Measurements from ENCODE around the gene PPTC7.

The PPTC7 gene

DNA sequence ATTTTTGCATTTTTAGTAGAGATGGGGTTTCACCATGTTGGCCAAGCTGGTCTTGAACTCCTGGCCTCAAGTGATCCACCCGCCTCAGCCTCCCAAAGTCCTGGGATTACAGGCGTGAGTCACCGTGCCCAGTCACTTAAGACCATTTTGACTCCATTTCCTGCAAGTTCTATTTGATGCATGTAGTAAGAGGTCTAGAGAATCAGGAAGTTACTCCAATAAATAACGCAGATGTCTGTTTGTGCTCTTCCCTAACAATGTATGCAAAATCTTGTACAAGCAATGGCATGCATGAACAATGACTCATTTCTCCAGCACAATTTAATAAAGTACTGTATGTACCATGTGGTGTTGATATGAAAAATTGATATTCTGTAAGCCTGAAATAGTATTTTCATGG is 37.9 kb downstream of the PPTC7 start:
- peak; percentile 83 for ATAC-seq
- peak; percentile 35; the same call in 1 of the 2 replicates for TF ChIP-seq TOX (CRISPR knock-in tag; IDR thresholded peaks at IDR 0.05; ENCODE audit: borderline replicate concordance)
- TF ChIP-seq ISL1 (CRISPR knock-in tag; IDR thresholded peaks at IDR 0.05), result peak; percentile 60

DNA sequence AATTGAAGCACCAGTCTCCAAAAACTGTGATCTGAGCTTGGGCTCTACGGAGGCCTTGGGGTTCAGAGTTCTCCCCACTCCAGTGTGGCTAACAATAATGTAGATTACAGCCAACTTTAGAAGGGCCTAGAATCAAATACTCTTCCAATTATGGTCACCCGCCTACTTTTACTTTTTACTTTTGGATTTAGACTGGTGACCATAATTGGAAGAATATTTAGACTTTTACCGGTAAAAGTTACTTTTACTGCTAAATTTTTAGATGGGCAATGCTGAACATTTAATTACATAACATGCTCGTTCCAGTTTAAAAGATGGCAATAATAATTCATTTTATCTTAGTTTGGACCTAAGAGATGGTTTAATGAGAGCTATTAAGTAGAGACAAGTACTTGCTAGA is 39.2 kb downstream of the PPTC7 start:
- no peak for TF ChIP-seq RARB (CRISPR knock-in tag; IDR thresholded peaks at IDR 0.05)
- TF ChIP-seq, protein P1, sequence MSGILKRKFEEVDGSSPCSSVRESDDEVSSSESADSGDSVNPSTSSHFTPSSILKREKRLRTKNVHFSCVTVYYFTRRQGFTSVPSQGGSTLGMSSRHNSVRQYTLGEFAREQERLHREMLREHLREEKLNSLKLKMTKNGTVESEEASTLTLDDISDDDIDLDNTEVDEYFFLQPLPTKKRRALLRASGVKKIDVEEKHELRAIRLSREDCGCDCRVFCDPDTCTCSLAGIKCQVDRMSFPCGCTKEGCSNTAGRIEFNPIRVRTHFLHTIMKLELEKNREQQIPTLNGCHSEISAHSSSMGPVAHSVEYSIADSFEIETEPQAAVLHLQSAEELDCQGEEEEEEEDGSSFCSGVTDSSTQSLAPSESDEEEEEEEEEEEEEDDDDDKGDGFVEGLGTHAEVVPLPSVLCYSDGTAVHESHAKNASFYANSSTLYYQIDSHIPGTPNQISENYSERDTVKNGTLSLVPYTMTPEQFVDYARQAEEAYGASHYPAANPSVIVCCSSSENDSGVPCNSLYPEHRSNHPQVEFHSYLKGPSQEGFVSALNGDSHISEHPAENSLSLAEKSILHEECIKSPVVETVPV (CRISPR knock-in tag; IDR thresholded peaks at IDR 0.05), result no peak
- TF ChIP-seq ZFP3 (CRISPR knock-in tag; IDR thresholded peaks at IDR 0.05), result no peak
- no peak for TF ChIP-seq CSDC2 (CRISPR knock-in tag; IDR thresholded peaks at IDR 0.05)
- no peak for TF ChIP-seq ZFP30 (CRISPR knock-in tag; IDR thresholded peaks at IDR 0.05)
- no peak for TF ChIP-seq OSR1 (CRISPR knock-in tag; IDR thresholded peaks at IDR 0.05)
- TF ChIP-seq, protein P2, sequence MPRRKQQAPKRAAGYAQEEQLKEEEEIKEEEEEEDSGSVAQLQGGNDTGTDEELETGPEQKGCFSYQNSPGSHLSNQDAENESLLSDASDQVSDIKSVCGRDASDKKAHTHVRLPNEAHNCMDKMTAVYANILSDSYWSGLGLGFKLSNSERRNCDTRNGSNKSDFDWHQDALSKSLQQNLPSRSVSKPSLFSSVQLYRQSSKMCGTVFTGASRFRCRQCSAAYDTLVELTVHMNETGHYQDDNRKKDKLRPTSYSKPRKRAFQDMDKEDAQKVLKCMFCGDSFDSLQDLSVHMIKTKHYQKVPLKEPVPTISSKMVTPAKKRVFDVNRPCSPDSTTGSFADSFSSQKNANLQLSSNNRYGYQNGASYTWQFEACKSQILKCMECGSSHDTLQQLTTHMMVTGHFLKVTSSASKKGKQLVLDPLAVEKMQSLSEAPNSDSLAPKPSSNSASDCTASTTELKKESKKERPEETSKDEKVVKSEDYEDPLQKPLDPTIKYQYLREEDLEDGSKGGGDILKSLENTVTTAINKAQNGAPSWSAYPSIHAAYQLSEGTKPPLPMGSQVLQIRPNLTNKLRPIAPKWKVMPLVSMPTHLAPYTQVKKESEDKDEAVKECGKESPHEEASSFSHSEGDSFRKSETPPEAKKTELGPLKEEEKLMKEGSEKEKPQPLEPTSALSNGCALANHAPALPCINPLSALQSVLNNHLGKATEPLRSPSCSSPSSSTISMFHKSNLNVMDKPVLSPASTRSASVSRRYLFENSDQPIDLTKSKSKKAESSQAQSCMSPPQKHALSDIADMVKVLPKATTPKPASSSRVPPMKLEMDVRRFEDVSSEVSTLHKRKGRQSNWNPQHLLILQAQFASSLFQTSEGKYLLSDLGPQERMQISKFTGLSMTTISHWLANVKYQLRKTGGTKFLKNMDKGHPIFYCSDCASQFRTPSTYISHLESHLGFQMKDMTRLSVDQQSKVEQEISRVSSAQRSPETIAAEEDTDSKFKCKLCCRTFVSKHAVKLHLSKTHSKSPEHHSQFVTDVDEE (CRISPR knock-in tag; IDR thresholded peaks at IDR 0.05), result no peak
- no peak for TF ChIP-seq BACH2 (CRISPR knock-in tag; IDR thresholded peaks at IDR 0.05; ENCODE audit: borderline replicate concordance)
- TF ChIP-seq TOX (CRISPR knock-in tag; IDR thresholded peaks at IDR 0.05; ENCODE audit: borderline replicate concordance), result no peak
- no peak for TF ChIP-seq GLIS3 (CRISPR knock-in tag; IDR thresholded peaks at IDR 0.05)
- no peak for TF ChIP-seq ZNF8 (CRISPR knock-in tag; IDR thresholded peaks at IDR 0.05)
- TF ChIP-seq, protein P3, sequence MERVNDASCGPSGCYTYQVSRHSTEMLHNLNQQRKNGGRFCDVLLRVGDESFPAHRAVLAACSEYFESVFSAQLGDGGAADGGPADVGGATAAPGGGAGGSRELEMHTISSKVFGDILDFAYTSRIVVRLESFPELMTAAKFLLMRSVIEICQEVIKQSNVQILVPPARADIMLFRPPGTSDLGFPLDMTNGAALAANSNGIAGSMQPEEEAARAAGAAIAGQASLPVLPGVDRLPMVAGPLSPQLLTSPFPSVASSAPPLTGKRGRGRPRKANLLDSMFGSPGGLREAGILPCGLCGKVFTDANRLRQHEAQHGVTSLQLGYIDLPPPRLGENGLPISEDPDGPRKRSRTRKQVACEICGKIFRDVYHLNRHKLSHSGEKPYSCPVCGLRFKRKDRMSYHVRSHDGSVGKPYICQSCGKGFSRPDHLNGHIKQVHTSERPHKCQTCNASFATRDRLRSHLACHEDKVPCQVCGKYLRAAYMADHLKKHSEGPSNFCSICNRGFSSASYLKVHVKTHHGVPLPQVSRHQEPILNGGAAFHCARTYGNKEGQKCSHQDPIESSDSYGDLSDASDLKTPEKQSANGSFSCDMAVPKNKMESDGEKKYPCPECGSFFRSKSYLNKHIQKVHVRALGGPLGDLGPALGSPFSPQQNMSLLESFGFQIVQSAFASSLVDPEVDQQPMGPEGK (CRISPR knock-in tag; IDR thresholded peaks at IDR 0.05; ENCODE audit: borderline replicate concordance), result no peak
- TF ChIP-seq, protein P4, sequence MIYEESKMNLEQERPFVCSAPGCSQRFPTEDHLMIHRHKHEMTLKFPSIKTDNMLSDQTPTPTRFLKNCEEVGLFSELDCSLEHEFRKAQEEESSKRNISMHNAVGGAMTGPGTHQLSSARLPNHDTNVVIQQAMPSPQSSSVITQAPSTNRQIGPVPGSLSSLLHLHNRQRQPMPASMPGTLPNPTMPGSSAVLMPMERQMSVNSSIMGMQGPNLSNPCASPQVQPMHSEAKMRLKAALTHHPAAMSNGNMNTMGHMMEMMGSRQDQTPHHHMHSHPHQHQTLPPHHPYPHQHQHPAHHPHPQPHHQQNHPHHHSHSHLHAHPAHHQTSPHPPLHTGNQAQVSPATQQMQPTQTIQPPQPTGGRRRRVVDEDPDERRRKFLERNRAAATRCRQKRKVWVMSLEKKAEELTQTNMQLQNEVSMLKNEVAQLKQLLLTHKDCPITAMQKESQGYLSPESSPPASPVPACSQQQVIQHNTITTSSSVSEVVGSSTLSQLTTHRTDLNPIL (CRISPR knock-in tag; IDR thresholded peaks at IDR 0.05; ENCODE audit: low read depth), result no peak
- ATAC-seq, result no peak

DNA sequence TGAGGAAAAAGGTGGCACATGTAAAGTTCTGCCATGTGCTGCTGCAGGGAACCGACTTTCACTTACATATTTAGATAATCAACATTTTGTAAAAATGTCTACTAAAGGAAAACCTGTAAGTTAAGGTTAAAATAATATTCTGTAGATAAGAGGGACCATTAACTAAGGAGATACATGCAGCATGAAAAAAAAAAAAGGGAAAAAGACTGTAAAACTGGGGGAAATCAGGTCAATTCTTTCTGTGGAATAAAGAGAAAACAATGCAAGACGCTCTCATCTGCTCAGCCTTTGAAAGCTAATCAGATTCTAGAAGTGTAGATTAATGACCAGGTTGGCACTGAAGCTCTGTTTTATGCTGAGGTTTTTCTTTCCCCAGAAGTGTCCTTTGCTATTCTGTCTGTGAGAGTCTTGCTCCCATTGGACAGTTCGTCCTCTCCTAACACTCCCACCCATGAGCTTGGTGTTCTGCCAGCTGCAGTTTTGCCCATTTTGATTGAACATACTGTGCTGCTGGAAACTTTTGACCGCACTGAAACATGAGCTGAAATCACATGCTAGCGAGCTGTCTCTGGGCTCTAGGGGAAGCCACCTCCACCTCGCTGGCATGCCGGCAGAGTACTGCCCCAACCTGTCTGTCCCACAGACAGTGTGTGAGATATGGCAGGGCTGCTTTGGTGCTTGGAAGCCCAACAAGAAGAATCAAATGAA is 39.7 kb downstream of the PPTC7 start:
- ATAC-seq, result peak; percentile 11
- no peak for TF ChIP-seq TOX (CRISPR knock-in tag; IDR thresholded peaks at IDR 0.05; ENCODE audit: borderline replicate concordance)
- TF ChIP-seq ARNTL (CRISPR knock-in tag; IDR thresholded peaks at IDR 0.05; ENCODE audit: borderline replicate concordance, low read depth), result no peak
- no peak for TF ChIP-seq CSDC2 (CRISPR knock-in tag; IDR thresholded peaks at IDR 0.05)
- TF ChIP-seq PPARA (CRISPR knock-in tag; IDR thresholded peaks at IDR 0.05; ENCODE audit: borderline replicate concordance), result no peak
- no peak for TF ChIP-seq ISL1 (CRISPR knock-in tag; IDR thresholded peaks at IDR 0.05)
- TF ChIP-seq, protein P4 (CRISPR knock-in tag; IDR thresholded peaks at IDR 0.05; ENCODE audit: low read depth), result no peak
- no peak for TF ChIP-seq ZNF70 (CRISPR knock-in tag; IDR thresholded peaks at IDR 0.05)

DNA sequence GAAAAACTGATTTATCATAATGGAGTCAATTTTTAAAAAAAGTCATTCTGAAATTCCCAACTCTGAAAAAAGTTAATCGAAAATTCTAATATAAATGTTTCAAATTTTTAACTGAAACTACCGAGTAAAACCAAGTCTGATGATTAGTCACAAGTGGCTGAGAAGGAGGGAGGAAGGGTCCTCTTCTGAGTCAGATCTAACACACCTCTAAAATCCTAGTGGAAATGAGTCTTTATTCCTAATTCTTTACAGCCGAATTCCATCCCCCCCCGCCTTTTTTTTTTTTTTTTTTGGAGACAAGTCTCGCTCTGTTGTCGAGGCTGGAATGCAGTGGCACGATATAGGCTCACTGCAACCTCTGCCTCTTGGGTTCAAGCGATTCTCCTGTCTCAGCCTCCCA is 43.1 kb downstream of the PPTC7 start:
- ATAC-seq, result no peak; the same call in 2 of the 3 replicates
- TF ChIP-seq, protein P4 (CRISPR knock-in tag; IDR thresholded peaks at IDR 0.05; ENCODE audit: low read depth), result no peak
- TF ChIP-seq, protein P5, sequence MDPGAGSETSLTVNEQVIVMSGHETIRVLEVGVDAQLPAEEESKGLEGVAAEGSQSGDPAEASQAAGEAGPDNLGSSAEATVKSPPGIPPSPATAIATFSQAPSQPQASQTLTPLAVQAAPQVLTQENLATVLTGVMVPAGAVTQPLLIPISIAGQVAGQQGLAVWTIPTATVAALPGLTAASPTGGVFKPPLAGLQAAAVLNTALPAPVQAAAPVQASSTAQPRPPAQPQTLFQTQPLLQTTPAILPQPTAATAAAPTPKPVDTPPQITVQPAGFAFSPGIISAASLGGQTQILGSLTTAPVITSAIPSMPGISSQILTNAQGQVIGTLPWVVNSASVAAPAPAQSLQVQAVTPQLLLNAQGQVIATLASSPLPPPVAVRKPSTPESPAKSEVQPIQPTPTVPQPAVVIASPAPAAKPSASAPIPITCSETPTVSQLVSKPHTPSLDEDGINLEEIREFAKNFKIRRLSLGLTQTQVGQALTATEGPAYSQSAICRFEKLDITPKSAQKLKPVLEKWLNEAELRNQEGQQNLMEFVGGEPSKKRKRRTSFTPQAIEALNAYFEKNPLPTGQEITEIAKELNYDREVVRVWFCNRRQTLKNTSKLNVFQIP (CRISPR knock-in tag; IDR thresholded peaks at IDR 0.05; ENCODE audit: borderline replicate concordance, low read depth), result no peak
- TF ChIP-seq ARNTL (CRISPR knock-in tag; IDR thresholded peaks at IDR 0.05; ENCODE audit: borderline replicate concordance, low read depth), result no peak
- no peak for TF ChIP-seq ZNF8 (CRISPR knock-in tag; IDR thresholded peaks at IDR 0.05)
- TF ChIP-seq ESRRG (CRISPR knock-in tag; IDR thresholded peaks at IDR 0.05), result no peak
- TF ChIP-seq, protein P3 (CRISPR knock-in tag; IDR thresholded peaks at IDR 0.05; ENCODE audit: borderline replicate concordance), result no peak
- no peak for TF ChIP-seq OSR1 (CRISPR knock-in tag; IDR thresholded peaks at IDR 0.05)
- TF ChIP-seq CSDC2 (CRISPR knock-in tag; IDR thresholded peaks at IDR 0.05), result no peak
- no peak for TF ChIP-seq ZNF565 (CRISPR knock-in tag; conservative IDR thresholded peaks at IDR 0.05; ENCODE audit: low read depth)
- TF ChIP-seq GLIS3 (CRISPR knock-in tag; IDR thresholded peaks at IDR 0.05), result no peak
- no peak for TF ChIP-seq PPARA (CRISPR knock-in tag; IDR thresholded peaks at IDR 0.05; ENCODE audit: borderline replicate concordance)

Data from SK-N-SH treated with all-trans-retinoic acid at 6 μM for 48 hours (cell line).